Cardiac muscle cell (in vitro differentiated cells and primary cell): ENCODE measurements around the gene PPP1R27. TPM values are rescaled to one million over a fixed set of nuclear protein-coding genes. Genes with fewer than 3 reads are reported as not detected.

Experiments used
- DNase-seq, 2 donors: peaks; one replicate each; pipeline versions ENCODE4 v3.0.0 to v3.0.0-alpha.2; 2010 to 2017; ENCODE audit warnings: low read depth in 1 of 2, low spot score in 1 of 2
- H3K27ac ChIP-seq: fragments of 200-600 bp; sonication (generic); 2 replicates; pipeline ENCODE4 v1.5.1; 2016
- H3K27me3 ChIP-seq: fragments of 200-600 bp; sonication (generic); 2 replicates; pipeline ENCODE4 v1.6.0; 2016; ENCODE audit warnings: control low read depth
- H3K36me3 ChIP-seq: fragments of 200-600 bp; sonication (generic); 2 replicates; pipeline ENCODE4 v1.5.1; 2016; ENCODE audit warnings: control low read depth
- H3K4me1 ChIP-seq: fragments of 200-600 bp; sonication (generic); 2 replicates; pipeline ENCODE4 v1.8.1; 2017; ENCODE audit warnings: low read depth, mild to moderate bottlenecking, mixed run types
- H3K4me3 ChIP-seq: fragments of 200-600 bp; sonication (generic); 2 replicates; pipeline ENCODE4 v1.5.1; 2016; ENCODE audit warnings: mild to moderate bottlenecking
- H3K9me3 ChIP-seq: fragments of 200-600 bp; sonication (generic); 2 replicates; pipeline ENCODE4 v1.5.1; 2017; ENCODE audit warnings: low read depth, mild to moderate bottlenecking, control low read depth
- CTCF ChIP-seq: IDR thresholded peaks from 2 replicates; pipeline ENCODE4 v1.5.1; 2012; ENCODE audit warnings: low read depth, mild to moderate bottlenecking, low read length
- polyA plus RNA-seq: library from polyadenylated mRNA; unstranded; fragments of >200 nt; fragmentation: Nextera tagmentation; extraction: Ambion mirVana; gene quantifications from 2 replicates; pipeline ENCODE4 v1.2.1, GENCODE V29; 2016
- total RNA-seq: library from RNA; depleted of rRNA; stranded (reverse); fragments of >200 nt; gene quantifications from 2 replicates; pipeline ENCODE4 v1.2.3, GENCODE V29; 2016

PPP1R27 gene
- total and polyA plus RNA-seq, 2 experiments from 2014 or later = not detected

GRCh38 chr17:81849457-81849856, 14.6 kb upstream of the PPP1R27 start:
- Histone ChIP-seq H3K4me3 (no peak overlapping the region), H3K27me3 (no peaks in the 10 kb centered on the region), H3K4me1 (no peaks in the 10 kb centered on the region), H3K27ac (no peak overlapping the region), H3K36me3 (peaks cover 58% of the 10 kb centered on the region), H3K9me3 (no peaks in the 10 kb centered on the region)
- TF ChIP-seq CTCF = no peak
- DNase-seq = no peak

GRCh38 chr17:81846743-81847689, 12.2 kb upstream of the PPP1R27 start:
- H3K4me3 ChIP-seq = no peak overlapping the region
- no peak for DNase-seq
- H3K27ac ChIP-seq = no peak overlapping the region
- no peaks in the 10 kb centered on the region for H3K9me3 ChIP-seq
- no peaks in the 10 kb centered on the region for H3K4me1 ChIP-seq
- TF ChIP-seq CTCF = no peak
- peaks cover 48% of the 10 kb centered on the region for H3K36me3 ChIP-seq
- H3K27me3 ChIP-seq = no peaks in the 10 kb centered on the region

- no peak for DNase-seq
- TF ChIP-seq CTCF = no peak
- Histone ChIP-seq H3K4me1 (no peaks in the 10 kb centered on the region), H3K27me3 (no peaks in the 10 kb centered on the region), H3K4me3 (no peak overlapping the region), H3K9me3 (no peaks in the 10 kb centered on the region), H3K27ac (no peak overlapping the region), H3K36me3 (peaks cover 43% of the 10 kb centered on the region)
These were observed 11.3 kb upstream of the PPP1R27 start for GRCh38 chr17:81845881-81846742.

- DNase-seq = no peak
- Histone ChIP-seq H3K4me1 (no peaks in the 10 kb centered on the region), H3K4me3 (no peak overlapping the region), H3K9me3 (no peaks in the 10 kb centered on the region), H3K27me3 (no peaks in the 10 kb centered on the region), H3K27ac (no peak overlapping the region), H3K36me3 (peaks cover 43% of the 10 kb centered on the region)
- TF ChIP-seq CTCF = no peak
These were observed 10.5 kb upstream of the PPP1R27 start for GRCh38 chr17:81845361-81845760.

GRCh38 chr17:81844887-81845286, 10.0 kb upstream of the PPP1R27 start:
- Histone ChIP-seq H3K4me1 (no peaks in the 10 kb centered on the region), H3K4me3 (no peak overlapping the region), H3K27me3 (no peaks in the 10 kb centered on the region), H3K36me3 (peaks cover 43% of the 10 kb centered on the region), H3K27ac (no peak overlapping the region), H3K9me3 (no peaks in the 10 kb centered on the region)
- no peak for DNase-seq
- no peak for TF ChIP-seq CTCF
